H9 (cell line): ENCODE results near the gene BOD1L1. TPM values are rescaled to one million over a fixed set of nuclear protein-coding genes. Genes with fewer than 3 reads are reported as not detected.

Experiments
- DNase-seq: peaks from one replicate; pipeline ENCODE4 v3.0.0-alpha.2; 2017
- H2AFZ ChIP-seq: one replicate; pipeline ENCODE4 v1.6.1; 2013; ENCODE audit warnings: mild to moderate bottlenecking, low read length, control low read depth, moderate library complexity
- H2AK5ac ChIP-seq: 2 replicates; pipeline ENCODE4 v1.6.1; 2013; ENCODE audit warnings: low read length, control low read depth, mixed read lengths; ENCODE audit not compliant: insufficient read length
- H2BK120ac ChIP-seq: one replicate; pipeline ENCODE4 v1.6.1; 2013; ENCODE audit warnings: low read depth, mild to moderate bottlenecking, low read length, control low read depth, inconsistent platforms; ENCODE audit not compliant: poor library complexity, severe bottlenecking
- H2BK12ac ChIP-seq: 2 replicates; pipeline ENCODE4 v1.6.1; 2013; ENCODE audit warnings: low read length, control low read depth, mixed read lengths, low read depth; ENCODE audit not compliant: insufficient read length
- H2BK15ac ChIP-seq: 2 replicates; pipeline ENCODE4 v1.6.1; 2013; ENCODE audit warnings: low read depth, low read length, control low read depth
- H2BK20ac ChIP-seq: one replicate; pipeline ENCODE4 v1.6.1; 2013; ENCODE audit warnings: low read depth, mild to moderate bottlenecking, low read length, control low read depth, inconsistent platforms; ENCODE audit not compliant: poor library complexity, severe bottlenecking
- H2BK5ac ChIP-seq: 2 replicates; pipeline ENCODE4 v1.6.1; 2013; ENCODE audit warnings: low read length, control low read depth, mixed read lengths; ENCODE audit not compliant: insufficient read length
- H3K14ac ChIP-seq: 2 replicates; pipeline ENCODE4 v1.6.1; 2013; ENCODE audit warnings: low read length, control low read depth; ENCODE audit not compliant: insufficient read depth
- H3K18ac ChIP-seq: 2 replicates; pipeline ENCODE4 v1.6.1; 2013; ENCODE audit warnings: low read depth, mild to moderate bottlenecking, mixed read lengths, low read length, control low read depth; ENCODE audit not compliant: insufficient read length
- H3K23ac ChIP-seq: 2 replicates; pipeline ENCODE4 v1.6.1; 2013; ENCODE audit warnings: low read length, control low read depth, mixed read lengths, low read depth; ENCODE audit not compliant: insufficient read length
- H3K23me2 ChIP-seq: 2 replicates; pipeline ENCODE4 v1.6.1; 2013; ENCODE audit warnings: low read depth, mild to moderate bottlenecking, mixed read lengths, low read length, control low read depth; ENCODE audit not compliant: insufficient read length, poor library complexity, severe bottlenecking
- H3K27ac ChIP-seq: 2 replicates; pipeline ENCODE4 v1.5.1; 2013; ENCODE audit warnings: low read length, control low read depth, mixed read lengths, low read depth; ENCODE audit not compliant: insufficient read length
- H3K27me3 ChIP-seq: 2 replicates; pipeline ENCODE4 v1.6.1; 2013; ENCODE audit warnings: low read length, control low read depth, inconsistent platforms; ENCODE audit not compliant: insufficient read depth
- H3K4ac ChIP-seq: 2 replicates; pipeline ENCODE4 v1.6.1; 2013; ENCODE audit warnings: low read depth, mild to moderate bottlenecking, control low read depth, inconsistent platforms, low read length, moderate library complexity
- H3K4me1 ChIP-seq: 2 replicates; pipeline ENCODE4 v1.6.1; 2013; ENCODE audit warnings: low read length, control low read depth, inconsistent platforms; ENCODE audit not compliant: insufficient read depth
- H3K4me2 ChIP-seq: 2 replicates; pipeline ENCODE4 v1.6.1; 2013; ENCODE audit warnings: low read length, control low read depth, mixed read lengths; ENCODE audit not compliant: insufficient read length, insufficient read depth
- H3K56ac ChIP-seq: 2 replicates; pipeline ENCODE4 v1.6.1; 2013; ENCODE audit warnings: low read depth, mild to moderate bottlenecking, mixed read lengths, low read length, control low read depth; ENCODE audit not compliant: insufficient read length
- H3K79me1 ChIP-seq: 2 replicates; pipeline ENCODE4 v1.6.1; 2013; ENCODE audit warnings: low read depth, mild to moderate bottlenecking, moderate library complexity, low read length, control low read depth, inconsistent platforms; ENCODE audit not compliant: insufficient read depth, poor library complexity, severe bottlenecking
- H3K79me2 ChIP-seq: 2 replicates; pipeline ENCODE4 v1.6.1; 2013; ENCODE audit warnings: low read length, control low read depth, inconsistent platforms; ENCODE audit not compliant: insufficient read depth
- H3K9ac ChIP-seq: 2 replicates; pipeline ENCODE4 v1.6.1; 2013; ENCODE audit warnings: low read length, control low read depth, mixed read lengths; ENCODE audit not compliant: insufficient read length; ENCODE audit errors: extremely low read depth
- H3K9me3 ChIP-seq: one replicate; pipeline ENCODE4 v1.6.1; 2013; ENCODE audit warnings: low read depth, low read length, inconsistent platforms; ENCODE audit not compliant: control insufficient read depth
- H3T11ph ChIP-seq: one replicate; pipeline ENCODE4 v1.6.1; 2013; ENCODE audit warnings: mild to moderate bottlenecking, low read length, control low read depth, inconsistent platforms
- H4K20me1 ChIP-seq: one replicate; pipeline ENCODE4 v1.6.1; 2013; ENCODE audit not compliant: control insufficient read depth, insufficient read length, insufficient read depth
- H4K5ac ChIP-seq: 2 replicates; pipeline ENCODE4 v1.6.1; 2013; ENCODE audit warnings: low read depth, mild to moderate bottlenecking, mixed read lengths, low read length, control low read depth; ENCODE audit not compliant: insufficient read length
- H4K8ac ChIP-seq: replicated peaks from 2 replicates; pipeline ENCODE4 v1.6.1; 2013; ENCODE audit warnings: low read length, control low read depth, mixed read lengths, low read depth; ENCODE audit not compliant: insufficient read length
- H4K91ac ChIP-seq: 2 replicates; pipeline ENCODE4 v1.6.1; 2013; ENCODE audit warnings: low read depth, mild to moderate bottlenecking, moderate library complexity, mixed read lengths, low read length, control low read depth; ENCODE audit not compliant: insufficient read length
- H3K27ac Mint-ChIP-seq, 3 experiments: 2 replicates in 2 of 3; 3 replicates in 1 of 3; pipeline ENCODE4 v1.8.0; 2020 to 2021; ENCODE audit warnings: mixed read lengths in 3 of 3, mild to moderate bottlenecking in 1 of 3, moderate library complexity in 1 of 3
- H3K27me3 Mint-ChIP-seq: 2 replicates; pipeline ENCODE4 v1.8.0; 2021; ENCODE audit warnings: low read depth, mild to moderate bottlenecking, moderate library complexity, mixed read lengths
- H3K36me3 Mint-ChIP-seq, 3 experiments: 2 replicates in 2 of 3; 3 replicates in 1 of 3; pipeline ENCODE4 v1.8.0; 2020 to 2021; ENCODE audit warnings: low read depth in 3 of 3, mixed read lengths in 3 of 3; ENCODE audit not compliant: insufficient read depth in 1 of 3
- H3K4me1 Mint-ChIP-seq, 2 experiments: 2 replicates each; pipeline ENCODE4 v1.8.0; 2020; ENCODE audit warnings: mixed read lengths in 2 of 2
- H3K4me3 Mint-ChIP-seq, 2 experiments: 2 replicates in 1 of 2; 3 replicates in 1 of 2; pipeline ENCODE4 v1.8.0; 2020 to 2021; ENCODE audit warnings: mild to moderate bottlenecking in 2 of 2, mixed read lengths in 2 of 2, moderate library complexity in 1 of 2
- H3K9me3 Mint-ChIP-seq, 2 experiments: 2 replicates in 1 of 2; 3 replicates in 1 of 2; pipeline ENCODE4 v1.8.0; 2020; ENCODE audit warnings: mild to moderate bottlenecking in 2 of 2, mixed read lengths in 2 of 2, moderate library complexity in 1 of 2
- WGBS: extraction: QIAGEN DNeasy Blood & Tissue Kit; methylation state at CpG from one replicate; pipeline ENCODE4 v1.1.7; 2013; ENCODE audit warnings: missing lambda C conversion rate, low lambda C conversion rate, mixed read lengths; ENCODE audit not compliant: insufficient read length; ENCODE audit errors: extremely low coverage; 5-methylcytosine and 5-hydroxymethylcytosine counted together
- total RNA-seq: library from RNA; stranded (reverse); gene quantifications from 2 replicates; pipeline ENCODE4 v1.2.1, GENCODE V29; 2021
- TF ChIP-seq, protein P1 (sequence below): fragments of 200-600 bp; sonication (generic); conservative IDR thresholded peaks from 3 replicates; pipeline ENCODE4 v1.8.0; 2021; ENCODE audit warnings: antibody characterized with exemption, mild to moderate bottlenecking

The BOD1L1 gene
- total RNA-seq, 1 experiment from 2014 or later: 37.8 TPM

DNA sequence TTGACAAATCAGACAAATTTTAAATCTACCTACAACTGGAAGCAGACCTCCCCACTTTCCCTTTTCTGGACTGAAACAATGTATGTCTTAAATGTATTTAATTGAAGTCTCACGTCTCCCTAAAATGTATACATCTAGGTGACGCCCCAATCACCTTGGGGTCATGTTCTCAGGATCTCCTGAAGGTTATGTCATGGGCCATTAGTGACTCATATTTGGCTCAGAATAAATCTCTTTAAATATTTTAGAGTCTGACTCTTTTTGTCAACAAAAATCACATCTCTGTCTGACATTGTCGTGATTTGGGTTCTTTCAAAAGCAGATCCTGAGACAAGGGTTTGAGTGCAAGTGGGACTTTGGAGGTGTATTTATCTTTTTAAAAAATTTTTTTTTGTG is 26.2 kb upstream of the BOD1L1 start:
- no CpG with 5 or more reads among the region's 3 CpGs for WGBS
- Mint-ChIP-seq H3K4me3 (peak overlapping the region in 1 of 2 experiments; percentile 78; a peak in 2 of 5 replicates), H3K9me3 (no peaks in the 10 kb centered on the region), H3K27me3 (peaks cover 5% of the 10 kb centered on the region; the same call in 1 of the 2 replicates), H3K36me3 (no peaks in the 10 kb centered on the region), H3K4me1 (peaks cover 15 to 27% of the 10 kb centered on the region in 2 experiments), H3K27ac (no peak overlapping the region; a peak in 2 of 7 replicates)
- Histone ChIP-seq H2BK5ac (no peak overlapping the region), H2AK5ac (no peak overlapping the region), H3K27ac (no peak overlapping the region), H2AFZ (no peak overlapping the region), H3K79me2 (no peaks in the 10 kb centered on the region), H4K20me1 (no peaks in the 10 kb centered on the region), H4K5ac (no peak overlapping the region), H4K91ac (no peak overlapping the region), H3K14ac (no peak overlapping the region), H2BK15ac (no peak overlapping the region), H3K9ac (no peak overlapping the region), H3K23ac (no peak overlapping the region), H3K18ac (no peak overlapping the region), H3K27me3 (no peaks in the 10 kb centered on the region), H2BK120ac (no peak overlapping the region), H3K9me3 (no peaks in the 10 kb centered on the region), H4K8ac (no peak overlapping the region), H3K56ac (no peak overlapping the region), H3K23me2 (no peaks in the 10 kb centered on the region), H3K79me1 (no peaks in the 10 kb centered on the region), H3K4me1 (no peaks in the 10 kb centered on the region; the same call in 1 of the 2 replicates), H3K4ac (no peak overlapping the region), H3K4me2 (no peak overlapping the region), H2BK12ac (no peak overlapping the region), H2BK20ac (no peak overlapping the region), H3T11ph (no peak overlapping the region)
- DNase-seq: no peak
- TF ChIP-seq, protein P1, sequence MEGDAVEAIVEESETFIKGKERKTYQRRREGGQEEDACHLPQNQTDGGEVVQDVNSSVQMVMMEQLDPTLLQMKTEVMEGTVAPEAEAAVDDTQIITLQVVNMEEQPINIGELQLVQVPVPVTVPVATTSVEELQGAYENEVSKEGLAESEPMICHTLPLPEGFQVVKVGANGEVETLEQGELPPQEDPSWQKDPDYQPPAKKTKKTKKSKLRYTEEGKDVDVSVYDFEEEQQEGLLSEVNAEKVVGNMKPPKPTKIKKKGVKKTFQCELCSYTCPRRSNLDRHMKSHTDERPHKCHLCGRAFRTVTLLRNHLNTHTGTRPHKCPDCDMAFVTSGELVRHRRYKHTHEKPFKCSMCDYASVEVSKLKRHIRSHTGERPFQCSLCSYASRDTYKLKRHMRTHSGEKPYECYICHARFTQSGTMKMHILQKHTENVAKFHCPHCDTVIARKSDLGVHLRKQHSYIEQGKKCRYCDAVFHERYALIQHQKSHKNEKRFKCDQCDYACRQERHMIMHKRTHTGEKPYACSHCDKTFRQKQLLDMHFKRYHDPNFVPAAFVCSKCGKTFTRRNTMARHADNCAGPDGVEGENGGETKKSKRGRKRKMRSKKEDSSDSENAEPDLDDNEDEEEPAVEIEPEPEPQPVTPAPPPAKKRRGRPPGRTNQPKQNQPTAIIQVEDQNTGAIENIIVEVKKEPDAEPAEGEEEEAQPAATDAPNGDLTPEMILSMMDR: no peak
